Natural killer cell treated with Interleukin-12 subunit alpha and Interleukin-12 subunit beta and Interleukin-15 and Interleukin-18, amount 100 ng/mL, for 72 hours (primary cell): Measurements from ENCODE around the gene GAB2. TPM values are rescaled to one million over a fixed set of nuclear protein-coding genes. Genes with fewer than 3 reads are reported as not detected.

Experiments used
- ATAC-seq, 2 donors: fragments of 150-1000 bp; cut with Tn5 transposase in 1 of 2; sonication (Bioruptor Pico), chemical (Tn5 transposase) in 1 of 2; 2 replicates each; pipeline ENCODE4 v1.10.0; 2021
- DNase-seq: peaks from one replicate; pipeline ENCODE4 v3.0.0; 2022; ENCODE audit warnings: low spot score
- H3K27ac Mint-ChIP-seq, 2 donors: 1 replicate in 1 of 2; 2 replicates in 1 of 2; pipeline ENCODE4 v1.8.0; 2022; ENCODE audit warnings: mixed read lengths in 2 of 2, mild to moderate bottlenecking in 1 of 2, moderate library complexity in 1 of 2
- H3K27me3 Mint-ChIP-seq, 2 donors: 1 replicate in 1 of 2; 2 replicates in 1 of 2; pipeline ENCODE4 v1.8.0; 2022; ENCODE audit warnings: mixed read lengths in 2 of 2
- H3K36me3 Mint-ChIP-seq: one replicate; pipeline ENCODE4 v1.8.0; 2022; ENCODE audit warnings: mixed read lengths
- H3K4me1 Mint-ChIP-seq, 2 donors: 1 replicate in 1 of 2; 2 replicates in 1 of 2; pipeline ENCODE4 v1.8.0; 2022; ENCODE audit warnings: low read depth in 2 of 2, mixed read lengths in 2 of 2, mild to moderate bottlenecking in 1 of 2
- H3K4me3 Mint-ChIP-seq: one replicate; pipeline ENCODE4 v1.8.0; 2022; ENCODE audit warnings: mixed read lengths
- H3K9me3 Mint-ChIP-seq: 2 replicates; pipeline ENCODE4 v1.8.0; 2022; ENCODE audit warnings: mixed read lengths
- total RNA-seq, 2 donors: library from RNA; stranded (reverse); gene quantifications; one replicate each; pipeline ENCODE4 v1.2.3, GENCODE V29; 2022

The GAB2 gene
- total RNA-seq, 2 donors from 2014 or later: 1.9 to 8.7 TPM

DNA sequence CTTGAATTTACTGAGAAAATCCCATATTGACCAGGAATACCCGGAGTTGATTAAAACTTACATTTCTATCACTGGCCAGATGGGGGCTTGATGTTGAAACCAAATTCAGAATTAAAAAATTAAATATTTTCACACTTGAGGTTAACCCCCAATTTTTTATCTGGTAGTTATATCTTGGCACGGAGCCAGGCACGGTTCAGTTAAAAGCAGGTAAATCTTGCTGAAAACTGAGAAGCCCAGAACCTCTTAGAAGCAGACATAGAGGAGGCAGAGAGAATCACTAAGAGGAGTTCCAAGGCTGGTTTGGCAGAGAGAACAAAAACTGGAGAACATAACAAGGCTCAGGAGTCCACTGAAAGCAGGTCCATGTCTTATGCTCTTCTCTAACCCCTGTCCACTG, 151.2 kb downstream of the GAB2 start:
- H3K27me3 Mint-ChIP-seq: peaks cover 0 to 2% of the 10 kb centered on the region in 2 donors
- ATAC-seq (no peak), DNase-seq (no peak)
- no peaks in the 10 kb centered on the region for H3K36me3 Mint-ChIP-seq
- H3K4me1 Mint-ChIP-seq: no peaks in the 10 kb centered on the region
- H3K4me3 Mint-ChIP-seq: no peak overlapping the region
- no peaks in the 10 kb centered on the region for H3K9me3 Mint-ChIP-seq
- H3K27ac Mint-ChIP-seq: no peak overlapping the region

DNA sequence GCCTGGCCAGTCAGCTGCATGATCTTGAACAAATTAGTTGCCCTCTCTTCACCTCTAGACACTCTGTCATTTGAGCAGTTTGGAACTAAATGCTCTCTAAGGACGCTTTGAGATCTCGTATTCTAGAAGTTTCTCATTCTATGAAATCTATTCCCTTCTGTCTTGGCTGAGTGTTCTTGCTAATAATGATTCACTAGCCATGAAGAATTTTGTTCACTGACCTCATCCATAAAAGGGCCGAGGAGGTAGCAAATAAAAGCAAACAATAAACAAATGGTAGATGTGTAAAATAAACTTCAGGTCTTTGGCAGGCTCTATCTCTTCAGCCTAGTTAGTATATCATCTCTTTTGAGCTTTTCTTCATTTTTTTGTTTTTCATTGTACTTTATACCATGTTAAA, 152.3 kb downstream of the GAB2 start:
- Mint-ChIP-seq H3K4me1 (no peaks in the 10 kb centered on the region), H3K27ac (no peak overlapping the region), H3K9me3 (no peaks in the 10 kb centered on the region), H3K4me3 (no peak overlapping the region), H3K27me3 (peaks cover 0 to 2% of the 10 kb centered on the region in 2 donors), H3K36me3 (no peaks in the 10 kb centered on the region)
- no peak for DNase-seq
- no peak for ATAC-seq

DNA sequence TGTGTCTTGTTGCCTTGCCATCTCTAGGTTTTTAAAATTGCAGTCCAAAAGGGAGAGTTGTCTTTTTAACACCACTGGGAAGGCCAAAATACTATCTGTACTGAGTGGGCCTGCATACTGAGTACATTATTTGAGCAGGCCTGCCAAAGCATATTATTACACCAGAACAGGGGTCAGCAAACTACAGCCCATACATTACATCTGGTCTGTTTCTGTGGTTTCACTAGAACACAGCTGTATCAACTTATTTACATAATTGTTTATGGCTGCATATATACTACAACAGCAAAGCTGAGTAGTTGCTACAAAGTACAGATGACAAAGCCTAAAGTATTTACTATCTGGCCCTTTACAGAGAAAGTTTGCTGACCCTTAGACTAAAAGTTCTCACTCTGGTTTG, 154.9 kb downstream of the GAB2 start:
- Mint-ChIP-seq H3K4me1 (no peaks in the 10 kb centered on the region), H3K27ac (no peak overlapping the region), H3K27me3 (peaks cover 0 to 2% of the 10 kb centered on the region in 2 donors), H3K9me3 (no peaks in the 10 kb centered on the region), H3K4me3 (no peak overlapping the region), H3K36me3 (no peaks in the 10 kb centered on the region)
- DNase-seq (no peak), ATAC-seq (no peak)

DNA sequence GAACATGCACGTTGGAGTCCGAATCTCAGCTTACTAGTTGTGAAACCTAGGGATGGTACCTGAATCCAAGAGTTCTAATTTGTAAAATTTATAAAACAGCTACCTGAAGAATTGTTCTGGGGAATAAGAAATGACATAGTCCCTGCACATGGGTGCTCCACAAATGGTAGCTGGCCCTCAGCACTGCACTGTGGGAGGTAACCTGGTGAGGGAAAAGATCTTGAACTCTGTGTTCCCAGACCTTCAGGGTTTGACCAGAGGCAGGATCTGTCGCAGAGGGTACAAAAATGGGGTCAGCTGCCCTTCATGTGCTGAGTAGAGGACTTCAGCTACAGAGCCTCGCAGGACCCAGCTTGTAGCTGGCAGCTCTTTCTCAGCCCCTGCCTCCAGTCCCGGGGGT, 155.4 kb downstream of the GAB2 start:
- no peaks in the 10 kb centered on the region for H3K36me3 Mint-ChIP-seq
- H3K4me1 Mint-ChIP-seq: no peaks in the 10 kb centered on the region
- H3K4me3 Mint-ChIP-seq: no peak overlapping the region
- DNase-seq: no peak
- no peak overlapping the region for H3K27ac Mint-ChIP-seq
- ATAC-seq: no peak
- peaks cover 0 to 2% of the 10 kb centered on the region in 2 donors for H3K27me3 Mint-ChIP-seq
- H3K9me3 Mint-ChIP-seq: no peaks in the 10 kb centered on the region

DNA sequence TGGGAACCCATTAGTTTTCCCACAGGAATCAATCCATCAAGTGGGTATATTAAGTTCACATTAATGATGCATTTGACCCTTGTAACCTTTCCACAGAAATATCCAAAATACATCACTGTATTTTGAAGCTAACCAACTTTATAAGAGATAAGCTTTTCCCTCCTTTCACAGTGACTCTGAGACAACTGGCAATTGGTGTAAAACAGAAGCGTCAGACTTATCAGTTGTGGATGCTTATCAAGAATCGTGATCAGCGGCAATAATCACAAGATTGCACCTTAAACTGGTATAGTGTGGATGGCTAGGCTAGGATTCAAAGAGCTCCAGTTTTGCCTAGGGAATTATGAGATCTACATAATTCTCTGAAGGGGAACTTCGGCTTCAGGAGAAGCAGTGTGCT, 155.8 kb downstream of the GAB2 start:
- Mint-ChIP-seq H3K4me3 (no peak overlapping the region), H3K27me3 (peaks cover 0 to 2% of the 10 kb centered on the region in 2 donors)

DNA sequence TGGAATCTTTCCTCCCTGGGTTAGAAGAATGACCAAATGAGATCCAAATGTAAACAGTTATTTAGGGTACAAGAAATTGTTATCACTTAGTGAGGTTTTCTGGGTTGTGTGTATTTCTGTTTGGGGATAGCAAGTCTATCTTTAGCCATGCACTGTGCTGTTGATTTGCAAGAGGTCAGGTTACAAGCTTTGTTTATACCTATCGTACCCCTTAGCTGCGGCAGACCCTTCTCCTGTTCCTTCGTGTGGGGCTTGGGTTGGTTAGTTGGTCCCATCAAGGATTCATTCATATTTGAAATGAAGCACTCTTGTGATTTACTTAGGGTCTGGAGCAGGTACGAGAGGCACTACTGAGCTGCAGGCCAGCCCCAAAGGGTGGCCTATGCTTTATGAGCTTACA, 156.3 kb downstream of the GAB2 start:
- H3K27ac Mint-ChIP-seq: no peak overlapping the region
- ATAC-seq (peak in 1 of 2 donors; percentile 15), DNase-seq (no peak)
- H3K36me3 Mint-ChIP-seq: no peaks in the 10 kb centered on the region
- H3K4me1 Mint-ChIP-seq: no peaks in the 10 kb centered on the region
- no peaks in the 10 kb centered on the region for H3K9me3 Mint-ChIP-seq
- no peak overlapping the region for H3K4me3 Mint-ChIP-seq
- peaks cover 0 to 2% of the 10 kb centered on the region in 2 donors for H3K27me3 Mint-ChIP-seq

More for the DNA sequence above, 155.8 kb downstream of the GAB2 start:
- ATAC-seq (no peak), DNase-seq (no peak)
- no peaks in the 10 kb centered on the region for H3K9me3 Mint-ChIP-seq
- H3K36me3 Mint-ChIP-seq: no peaks in the 10 kb centered on the region
- H3K27ac Mint-ChIP-seq: no peak overlapping the region
- no peaks in the 10 kb centered on the region for H3K4me1 Mint-ChIP-seq

DNA sequence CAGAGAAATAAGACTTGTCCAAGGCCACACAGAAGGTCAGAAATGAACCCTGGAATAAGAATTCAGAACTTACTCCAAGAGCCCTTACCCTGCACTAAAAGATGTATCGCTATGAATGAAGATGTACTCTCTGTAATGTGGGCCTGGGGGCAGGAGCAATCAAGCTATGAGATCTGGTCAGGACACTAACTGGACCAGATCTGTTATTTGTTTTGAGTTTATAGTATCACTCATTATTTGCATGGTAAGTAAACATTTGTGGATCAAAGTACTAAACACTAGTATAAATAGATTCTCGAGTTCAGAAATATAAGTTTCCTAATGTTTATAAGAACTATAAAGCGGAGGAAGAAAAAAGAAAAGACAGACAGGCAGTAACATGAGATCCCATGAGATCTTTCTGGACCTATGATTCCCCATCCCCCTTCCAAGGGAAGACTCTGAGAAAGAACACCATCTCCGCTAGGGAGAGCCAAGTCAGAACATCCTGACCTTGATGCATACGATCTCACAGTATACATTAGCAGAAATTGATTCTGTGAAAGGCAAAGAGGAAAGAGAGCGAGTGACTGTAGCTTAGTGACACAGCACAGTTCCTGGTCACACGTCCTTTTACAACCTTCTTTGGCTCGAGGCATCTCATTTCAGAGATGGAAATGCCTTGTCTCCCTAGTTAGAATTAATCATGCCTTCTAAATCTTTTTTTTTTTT, 157.7 kb downstream of the GAB2 start:
- Mint-ChIP-seq H3K9me3 (no peaks in the 10 kb centered on the region), H3K27ac (no peak overlapping the region), H3K4me1 (no peaks in the 10 kb centered on the region)

DNA sequence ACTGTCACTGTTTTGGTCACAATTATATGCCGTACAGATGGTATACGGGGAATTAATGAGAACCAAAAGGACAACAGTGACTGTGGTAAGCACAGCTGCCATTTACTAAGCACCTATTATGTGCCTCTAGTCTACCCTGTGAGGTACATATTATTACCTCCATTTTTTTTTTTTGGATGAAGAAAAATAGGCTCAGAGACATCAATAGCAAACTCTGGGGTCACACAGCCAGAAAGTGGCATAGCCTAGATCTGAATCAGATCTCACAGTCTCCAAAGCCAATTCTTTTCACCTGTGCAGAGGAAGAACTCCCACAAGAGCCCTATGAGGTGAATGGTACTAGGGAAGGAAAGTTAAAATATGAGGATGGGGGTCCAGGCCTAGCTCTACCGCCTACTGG, 160.0 kb downstream of the GAB2 start:
- Mint-ChIP-seq H3K36me3 (no peaks in the 10 kb centered on the region), H3K27ac (no peak overlapping the region), H3K4me1 (no peaks in the 10 kb centered on the region), H3K4me3 (no peak overlapping the region), H3K27me3 (peaks cover 0 to 2% of the 10 kb centered on the region in 2 donors), H3K9me3 (no peaks in the 10 kb centered on the region)
- ATAC-seq (no peak), DNase-seq (no peak)

More for the DNA sequence above, 157.7 kb downstream of the GAB2 start:
- H3K27me3 Mint-ChIP-seq: no peaks in the 10 kb centered on the region
- H3K4me3 Mint-ChIP-seq: no peak overlapping the region
- DNase-seq (no peak), ATAC-seq (peak in 1 of 2 donors; percentile 40)
- H3K36me3 Mint-ChIP-seq: no peaks in the 10 kb centered on the region

DNA sequence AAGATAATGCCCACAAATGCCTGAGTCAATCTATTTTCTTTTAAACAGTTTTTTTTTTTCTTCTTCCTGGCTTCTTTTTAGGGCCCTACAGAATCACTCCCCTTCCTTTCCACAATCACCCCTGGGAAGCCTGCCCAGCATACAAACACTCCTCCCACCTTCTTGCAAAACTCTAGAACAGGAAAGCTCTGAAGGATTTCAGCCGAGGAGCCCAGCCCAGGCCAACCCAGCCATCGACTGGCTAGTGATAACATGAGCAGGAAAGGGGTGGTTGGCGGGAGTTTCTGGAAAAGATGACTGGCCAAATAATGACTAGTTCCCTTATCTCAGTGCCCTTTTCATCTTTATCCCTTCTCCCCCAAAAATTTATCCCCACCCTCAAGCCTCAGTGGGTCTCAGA, 160.7 kb downstream of the GAB2 start:
- ATAC-seq: no peak
- H3K27ac Mint-ChIP-seq: no peak overlapping the region

DNA sequence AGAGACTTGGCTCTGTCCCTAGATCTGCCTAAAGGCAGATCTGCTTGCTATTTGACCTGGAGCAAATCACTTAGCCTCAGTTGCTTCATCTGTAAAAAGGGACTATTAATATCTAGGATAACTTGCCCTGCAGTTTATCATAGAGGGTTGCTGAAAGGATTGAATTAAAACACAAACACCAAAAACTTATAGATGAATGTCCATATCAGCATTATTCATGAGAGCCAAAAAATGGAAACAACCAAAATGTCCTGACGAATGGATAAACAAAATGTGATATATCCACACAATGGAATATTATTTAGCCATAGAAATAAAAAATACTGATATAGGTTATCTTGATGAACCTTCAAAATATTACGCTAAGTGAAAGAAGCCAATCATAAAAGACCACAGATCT, 161.7 kb downstream of the GAB2 start:
- Mint-ChIP-seq H3K4me3 (no peak overlapping the region), H3K27ac (no peak overlapping the region), H3K27me3 (peaks cover 0 to 2% of the 10 kb centered on the region in 2 donors), H3K36me3 (no peaks in the 10 kb centered on the region), H3K9me3 (no peaks in the 10 kb centered on the region), H3K4me1 (no peaks in the 10 kb centered on the region)
- DNase-seq (no peak), ATAC-seq (no peak)

More for the DNA sequence above, 160.7 kb downstream of the GAB2 start:
- H3K27me3 Mint-ChIP-seq: peaks cover 0 to 2% of the 10 kb centered on the region in 2 donors
- no peak overlapping the region for H3K4me3 Mint-ChIP-seq
- H3K4me1 Mint-ChIP-seq: no peaks in the 10 kb centered on the region
- H3K36me3 Mint-ChIP-seq: no peaks in the 10 kb centered on the region
- H3K9me3 Mint-ChIP-seq: no peaks in the 10 kb centered on the region
- no peak for DNase-seq

DNA sequence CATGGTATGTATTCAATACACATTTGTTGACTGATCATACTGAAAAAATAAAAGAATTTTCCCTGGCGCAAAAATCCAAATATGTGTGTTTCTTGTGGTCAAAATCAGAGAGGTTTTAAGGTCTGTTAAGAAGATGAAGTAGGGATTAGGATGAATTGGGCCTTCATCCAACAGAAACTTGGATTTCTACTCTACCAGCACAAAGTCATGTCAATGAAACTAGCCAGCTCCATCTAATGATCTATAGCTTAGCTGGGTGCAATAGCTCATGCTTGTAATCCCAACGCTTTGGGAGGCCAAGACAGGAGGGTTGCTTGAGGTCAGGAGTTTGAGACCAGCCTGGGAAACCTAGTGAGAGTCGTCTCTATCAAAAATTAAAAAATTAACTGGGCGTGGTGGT, 163.4 kb downstream of the GAB2 start:
- no peak overlapping the region for H3K27ac Mint-ChIP-seq
- H3K9me3 Mint-ChIP-seq: no peaks in the 10 kb centered on the region
- H3K4me1 Mint-ChIP-seq: no peaks in the 10 kb centered on the region
- ATAC-seq: no peak
- no peak overlapping the region for H3K4me3 Mint-ChIP-seq
- no peaks in the 10 kb centered on the region for H3K36me3 Mint-ChIP-seq
- DNase-seq: no peak
- H3K27me3 Mint-ChIP-seq: peaks cover 0 to 2% of the 10 kb centered on the region in 2 donors

DNA sequence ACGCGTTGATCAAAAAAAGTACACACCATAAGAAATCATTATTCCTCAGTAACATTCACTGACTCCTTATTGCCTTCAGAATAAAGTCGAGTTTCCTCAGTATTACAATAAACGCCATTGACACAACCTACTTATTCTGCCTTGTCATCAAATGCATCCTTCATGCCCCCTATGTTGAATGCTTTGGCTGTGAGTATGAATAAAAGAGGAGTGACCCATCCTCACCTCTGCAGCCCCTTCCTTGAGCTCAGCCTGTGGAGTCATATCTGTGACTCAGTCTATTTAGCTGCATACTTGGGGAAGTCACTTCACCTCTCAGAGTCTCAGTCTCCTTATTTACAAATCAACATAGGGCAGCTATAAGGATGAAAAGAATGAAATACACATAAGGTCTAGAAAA, 163.8 kb downstream of the GAB2 start:
- Mint-ChIP-seq H3K4me1 (no peaks in the 10 kb centered on the region), H3K27me3 (peaks cover 0 to 2% of the 10 kb centered on the region in 2 donors), H3K36me3 (no peaks in the 10 kb centered on the region), H3K27ac (no peak overlapping the region), H3K4me3 (no peak overlapping the region), H3K9me3 (no peaks in the 10 kb centered on the region)
- ATAC-seq (no peak), DNase-seq (no peak)

DNA sequence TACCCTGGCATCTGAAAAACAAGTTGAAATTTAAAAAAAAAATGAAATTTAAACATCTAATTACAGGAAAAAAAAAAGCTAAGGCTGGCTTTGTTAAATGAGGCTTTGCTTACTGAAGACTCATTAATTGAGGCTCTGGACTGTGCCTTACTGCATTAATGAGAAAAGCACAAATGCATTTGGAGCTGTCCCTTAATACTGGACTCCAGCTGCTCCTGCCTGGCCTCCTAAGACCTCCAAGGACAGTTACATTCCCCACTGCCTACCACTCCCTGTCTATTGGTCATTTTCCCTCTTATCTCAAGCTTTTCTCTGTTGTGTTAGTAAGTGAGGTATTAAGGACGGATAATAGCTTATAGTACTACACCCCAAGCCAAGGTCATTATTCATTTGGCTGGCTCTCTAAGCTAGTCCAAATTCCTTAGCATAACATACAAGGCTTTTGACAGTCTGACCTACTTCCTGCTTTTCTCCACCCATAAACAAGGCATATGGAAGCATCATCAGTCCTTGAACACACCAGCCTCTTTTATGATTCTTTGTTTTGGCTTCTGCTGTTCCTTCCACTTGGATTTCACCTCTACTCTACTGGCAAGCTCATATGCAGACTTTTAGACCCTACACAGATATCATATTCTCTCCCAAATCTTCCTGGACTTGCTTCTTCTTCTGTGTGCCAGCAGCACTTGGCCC, 166.4 kb downstream of the GAB2 start:
- Mint-ChIP-seq H3K36me3 (no peaks in the 10 kb centered on the region), H3K9me3 (no peaks in the 10 kb centered on the region), H3K27ac (no peak overlapping the region), H3K4me3 (no peak overlapping the region), H3K27me3 (peaks cover 0 to 2% of the 10 kb centered on the region in 2 donors), H3K4me1 (no peaks in the 10 kb centered on the region)
- ATAC-seq: no peak
- DNase-seq: no peak

DNA sequence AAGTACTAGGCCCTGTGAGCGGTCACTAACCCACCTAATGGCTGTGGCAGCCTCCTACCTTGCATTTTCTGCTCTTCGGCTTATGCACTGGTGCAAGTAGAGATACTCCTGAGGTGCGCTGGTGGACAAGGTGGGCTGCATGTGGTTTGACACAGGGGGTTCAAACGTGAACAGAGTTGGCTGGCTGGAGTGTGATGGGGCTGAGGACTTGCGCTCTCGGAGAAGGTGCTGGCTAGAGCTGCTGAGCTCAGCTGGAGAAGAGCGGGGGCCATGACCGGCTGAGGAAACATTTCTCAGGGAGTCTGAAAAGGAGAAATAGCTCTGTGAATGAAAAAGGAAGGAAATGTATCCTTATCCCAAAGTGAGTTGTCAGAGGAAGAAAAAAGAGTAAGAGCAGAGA, 167.5 kb downstream of the GAB2 start:
- Mint-ChIP-seq H3K36me3 (no peaks in the 10 kb centered on the region), H3K4me1 (no peaks in the 10 kb centered on the region), H3K4me3 (no peak overlapping the region), H3K27me3 (peaks cover 0 to 2% of the 10 kb centered on the region in 2 donors), H3K9me3 (no peaks in the 10 kb centered on the region), H3K27ac (no peak overlapping the region)
- ATAC-seq: no peak
- DNase-seq: no peak
